ENCODE results near the gene CNTNAP2. TPM values are rescaled to one million over a fixed set of nuclear protein-coding genes. Genes with fewer than 3 reads are reported as not detected.
"Not testable (repeated sequence)": the region's sequence is repeated elsewhere in the genome, so short reads cannot be mapped to it uniquely, and the experiment has no call there.

Gene CNTNAP2
- total and polyA plus RNA-seq, 2 of the 13 experiments (the other 11 are each of a cell fraction or from before 2014, with no cell fraction given) = 0.40 to 0.42 TPM

DNA sequence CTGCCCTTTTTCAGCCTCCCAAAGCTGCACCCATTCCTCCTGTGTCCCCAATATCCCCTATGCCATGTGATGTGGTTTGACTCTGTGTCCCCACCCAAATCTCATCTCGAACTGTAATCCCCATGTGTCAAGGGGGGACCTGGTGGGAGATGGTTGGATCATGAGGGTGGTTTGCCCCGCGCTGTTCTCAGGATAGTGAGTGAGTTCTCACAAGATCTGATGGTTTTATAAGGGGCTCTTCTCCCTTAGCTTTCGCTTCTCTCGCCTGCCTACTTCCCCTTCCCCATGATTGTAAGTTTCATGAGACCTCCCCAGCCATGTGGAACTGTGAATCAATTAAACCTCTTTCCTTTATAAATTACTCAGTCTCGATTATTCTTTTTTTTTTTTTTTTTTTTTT, 2185.8 kb downstream of the CNTNAP2 start:
- H3K9ac ChIP-seq (ENCODE audit: insufficient read depth, low read depth, low read length); H3K9me3 ChIP-seq (ENCODE audit: low read length); H3K79me2 ChIP-seq (ENCODE audit: insufficient read depth, low read length); CTCF ChIA-PET (ENCODE audit: low intra/inter-chr PET ratio, low total read pairs); POLR2A ChIA-PET; H4K20me1 ChIP-seq (ENCODE audit: insufficient read depth, low read length); intact Hi-C loops (cut with micrococcal nuclease; ENCODE audit: unreplicated experiment); H3K36me3 ChIP-seq (replicated peaks in 1 of 2; ENCODE audit: control insufficient read depth in 1 of 2, insufficient read depth in 2 of 2, low read length in 2 of 2); H3K27me3 ChIP-seq (ENCODE audit: control insufficient read depth in 1 of 2, insufficient read depth in 2 of 2, low read length in 2 of 2); ATAC-seq; in situ Hi-C loops (cut with HindIII; ENCODE audit: extremely low pct_ligation_motif_present, low pct_unique_long_range_greater_than_20kb); BruUV-seq (replicated peaks); H3K4me3 ChIP-seq (replicated peaks in 1 of 3; ENCODE audit: insufficient read depth in 1 of 3, low read depth in 2 of 3, low read length in 3 of 3); H2AFZ ChIP-seq (ENCODE audit: low read length); FAIRE-seq; DNase-seq (ENCODE audit: low spot score); H3K27ac ChIP-seq (ENCODE audit: extremely low read length, insufficient read depth, low read length); H3K4me2 ChIP-seq (ENCODE audit: low read depth, low read length): not testable (repeated sequence)
- H3K4me1 ChIP-seq (ENCODE audit: insufficient read depth, low read length) = peaks cover 14% of the 10 kb centered on the region
- 58% methylated on average over 6 of the region's 6 CpGs for WGBS (ENCODE audit: low lambda C conversion rate)

DNA sequence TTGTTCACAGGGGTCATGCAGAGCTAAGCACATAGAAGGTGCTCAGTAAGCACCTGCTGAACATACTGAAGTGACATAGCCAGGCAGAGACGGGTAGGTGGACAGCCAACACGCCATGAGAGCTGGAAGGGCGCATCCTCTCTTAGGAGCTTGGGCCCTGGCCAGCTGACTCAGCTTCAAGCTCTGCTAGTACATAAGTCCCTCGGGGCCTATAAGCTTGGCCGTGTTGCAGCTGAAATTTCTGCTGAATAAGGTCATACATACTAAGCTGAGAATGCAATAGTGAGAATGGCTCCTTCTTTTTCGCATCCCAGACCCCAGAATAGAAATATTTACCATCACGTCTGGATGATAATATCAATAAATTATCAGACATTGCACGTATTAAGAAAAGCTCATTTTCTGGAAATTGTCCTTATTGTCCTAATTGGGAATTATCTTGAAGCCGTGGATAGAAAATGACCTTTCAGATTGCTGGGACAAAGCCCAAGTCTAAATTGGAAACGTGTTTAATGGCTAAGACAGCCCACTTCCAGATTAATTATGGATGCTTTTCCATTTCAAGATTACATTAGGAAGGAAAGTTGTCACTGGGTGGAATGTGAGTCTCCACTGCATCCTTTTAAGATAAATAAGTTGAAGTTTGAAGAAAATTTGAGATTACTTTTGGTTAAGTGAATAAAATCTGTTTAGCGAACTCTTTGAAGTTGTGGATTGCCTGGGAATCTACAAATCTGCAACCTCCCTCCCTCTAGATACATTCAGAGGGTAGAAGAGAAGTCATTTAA, 2186.9 kb downstream of the CNTNAP2 start:
- H3K4me2 ChIP-seq (ENCODE audit: low read depth, low read length) = no peak overlapping the region
- no peak for ATAC-seq
- peaks cover 14% of the 10 kb centered on the region for H3K4me1 ChIP-seq (ENCODE audit: insufficient read depth, low read length)
- H3K9ac ChIP-seq (ENCODE audit: insufficient read depth, low read depth, low read length) = no peak overlapping the region
- whole genome bisulfite sequencing (ENCODE audit: low lambda C conversion rate) = 27% methylated on average over 8 of the region's 11 CpGs
- peaks cover 0 to 6% of the 10 kb centered on the region in 2 experiments; a peak in 2 of 5 replicates for H3K27me3 ChIP-seq (ENCODE audit: control insufficient read depth in 1 of 2, insufficient read depth in 2 of 2, low read length in 2 of 2)
- no peaks in the 10 kb centered on the region for H3K79me2 ChIP-seq (ENCODE audit: insufficient read depth, low read length)
- in situ Hi-C loops (cut with HindIII; ENCODE audit: extremely low pct_ligation_motif_present, low pct_unique_long_range_greater_than_20kb) (no loop called here), intact Hi-C loops (cut with micrococcal nuclease; ENCODE audit: unreplicated experiment) (no loop called here)
- CTCF ChIA-PET (ENCODE audit: low intra/inter-chr PET ratio, low total read pairs) = no interaction called here
- H3K36me3 ChIP-seq (replicated peaks in 1 of 2; ENCODE audit: control insufficient read depth in 1 of 2, insufficient read depth in 2 of 2, low read length in 2 of 2) = no peaks in the 10 kb centered on the region
- H2AFZ ChIP-seq (ENCODE audit: low read length) = no peak overlapping the region
- no peak for FAIRE-seq
- no TSS peak for BruUV-seq (replicated peaks)
- POLR2A ChIA-PET = no interaction called here
- DNase-seq (ENCODE audit: low spot score) = no peak
- H3K9me3 ChIP-seq (ENCODE audit: low read length) = no peaks in the 10 kb centered on the region
- H3K4me3 ChIP-seq (replicated peaks in 1 of 3; ENCODE audit: insufficient read depth in 1 of 3, low read depth in 2 of 3, low read length in 3 of 3) = no peak overlapping the region
- H4K20me1 ChIP-seq (ENCODE audit: insufficient read depth, low read length) = no peaks in the 10 kb centered on the region
- H3K27ac ChIP-seq (ENCODE audit: extremely low read length, insufficient read depth, low read length) = no peak overlapping the region
- TF ChIP-seq, protein P1, sequence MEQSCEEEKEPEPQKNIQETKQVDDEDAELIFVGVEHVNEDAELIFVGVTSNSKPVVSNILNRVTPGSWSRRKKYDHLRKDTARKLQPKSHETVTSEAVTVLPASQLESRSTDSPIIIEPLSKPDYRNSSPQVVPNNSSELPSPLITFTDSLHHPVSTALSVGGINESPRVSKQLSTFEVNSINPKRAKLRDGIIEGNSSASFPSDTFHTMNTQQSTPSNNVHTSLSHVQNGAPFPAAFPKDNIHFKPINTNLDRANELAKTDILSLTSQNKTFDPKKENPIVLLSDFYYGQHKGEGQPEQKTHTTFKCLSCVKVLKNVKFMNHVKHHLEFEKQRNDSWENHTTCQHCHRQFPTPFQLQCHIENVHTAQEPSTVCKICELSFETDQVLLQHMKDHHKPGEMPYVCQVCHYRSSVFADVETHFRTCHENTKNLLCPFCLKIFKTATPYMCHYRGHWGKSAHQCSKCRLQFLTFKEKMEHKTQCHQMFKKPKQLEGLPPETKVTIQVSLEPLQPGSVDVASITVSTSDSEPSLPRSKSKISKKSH (CRISPR knock-in tag; IDR thresholded peaks at IDR 0.05; ENCODE audit: borderline replicate concordance) = no peak
- TF ChIP-seq NFE2 (CRISPR knock-in tag; IDR thresholded peaks at IDR 0.05) (no peak), CREB1 (IDR thresholded peaks at IDR 0.05) (no peak), CREB1 (CRISPR knock-in tag; IDR thresholded peaks at IDR 0.05) (no peak), ZBTB7A (CRISPR knock-in tag; IDR thresholded peaks at IDR 0.05) (no peak), ATM (IDR thresholded peaks at IDR 0.05; ENCODE audit: borderline replicate concordance) (no peak), ZNF354B (CRISPR knock-in tag; IDR thresholded peaks at IDR 0.05) (no peak), HHEX (CRISPR knock-in tag; IDR thresholded peaks at IDR 0.05) (no peak), ETV6 (CRISPR knock-in tag; conservative IDR thresholded peaks at IDR 0.05) (no peak)
- TF ChIP-seq, protein P2, sequence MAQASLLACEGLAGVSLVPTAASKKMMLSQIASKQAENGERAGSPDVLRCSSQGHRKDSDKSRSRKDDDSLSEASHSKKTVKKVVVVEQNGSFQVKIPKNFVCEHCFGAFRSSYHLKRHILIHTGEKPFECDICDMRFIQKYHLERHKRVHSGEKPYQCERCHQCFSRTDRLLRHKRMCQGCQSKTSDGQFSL (CRISPR knock-in tag; IDR thresholded peaks at IDR 0.05) = no peak
- TF ChIP-seq, protein P3, sequence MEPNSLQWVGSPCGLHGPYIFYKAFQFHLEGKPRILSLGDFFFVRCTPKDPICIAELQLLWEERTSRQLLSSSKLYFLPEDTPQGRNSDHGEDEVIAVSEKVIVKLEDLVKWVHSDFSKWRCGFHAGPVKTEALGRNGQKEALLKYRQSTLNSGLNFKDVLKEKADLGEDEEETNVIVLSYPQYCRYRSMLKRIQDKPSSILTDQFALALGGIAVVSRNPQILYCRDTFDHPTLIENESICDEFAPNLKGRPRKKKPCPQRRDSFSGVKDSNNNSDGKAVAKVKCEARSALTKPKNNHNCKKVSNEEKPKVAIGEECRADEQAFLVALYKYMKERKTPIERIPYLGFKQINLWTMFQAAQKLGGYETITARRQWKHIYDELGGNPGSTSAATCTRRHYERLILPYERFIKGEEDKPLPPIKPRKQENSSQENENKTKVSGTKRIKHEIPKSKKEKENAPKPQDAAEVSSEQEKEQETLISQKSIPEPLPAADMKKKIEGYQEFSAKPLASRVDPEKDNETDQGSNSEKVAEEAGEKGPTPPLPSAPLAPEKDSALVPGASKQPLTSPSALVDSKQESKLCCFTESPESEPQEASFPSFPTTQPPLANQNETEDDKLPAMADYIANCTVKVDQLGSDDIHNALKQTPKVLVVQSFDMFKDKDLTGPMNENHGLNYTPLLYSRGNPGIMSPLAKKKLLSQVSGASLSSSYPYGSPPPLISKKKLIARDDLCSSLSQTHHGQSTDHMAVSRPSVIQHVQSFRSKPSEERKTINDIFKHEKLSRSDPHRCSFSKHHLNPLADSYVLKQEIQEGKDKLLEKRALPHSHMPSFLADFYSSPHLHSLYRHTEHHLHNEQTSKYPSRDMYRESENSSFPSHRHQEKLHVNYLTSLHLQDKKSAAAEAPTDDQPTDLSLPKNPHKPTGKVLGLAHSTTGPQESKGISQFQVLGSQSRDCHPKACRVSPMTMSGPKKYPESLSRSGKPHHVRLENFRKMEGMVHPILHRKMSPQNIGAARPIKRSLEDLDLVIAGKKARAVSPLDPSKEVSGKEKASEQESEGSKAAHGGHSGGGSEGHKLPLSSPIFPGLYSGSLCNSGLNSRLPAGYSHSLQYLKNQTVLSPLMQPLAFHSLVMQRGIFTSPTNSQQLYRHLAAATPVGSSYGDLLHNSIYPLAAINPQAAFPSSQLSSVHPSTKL (CRISPR knock-in tag; IDR thresholded peaks at IDR 0.05) = no peak
